Inflammatory macrophage treated with lipopolysaccharide for 4 hours (primary cell): ENCODE measurements around the gene ZNHIT3.
A peak's percentile ranks its signal among the peaks of the same experiment; 100 is the strongest.
"Not testable (repeated sequence)": the region's sequence is repeated elsewhere in the genome, so short reads cannot be mapped to it uniquely, and the experiment has no call there.

ENCODE experiments used
- DNase-seq: peaks from one replicate; pipeline ENCODE4 v3.0.0-alpha.2; 2020

Gene ZNHIT3

DNA sequence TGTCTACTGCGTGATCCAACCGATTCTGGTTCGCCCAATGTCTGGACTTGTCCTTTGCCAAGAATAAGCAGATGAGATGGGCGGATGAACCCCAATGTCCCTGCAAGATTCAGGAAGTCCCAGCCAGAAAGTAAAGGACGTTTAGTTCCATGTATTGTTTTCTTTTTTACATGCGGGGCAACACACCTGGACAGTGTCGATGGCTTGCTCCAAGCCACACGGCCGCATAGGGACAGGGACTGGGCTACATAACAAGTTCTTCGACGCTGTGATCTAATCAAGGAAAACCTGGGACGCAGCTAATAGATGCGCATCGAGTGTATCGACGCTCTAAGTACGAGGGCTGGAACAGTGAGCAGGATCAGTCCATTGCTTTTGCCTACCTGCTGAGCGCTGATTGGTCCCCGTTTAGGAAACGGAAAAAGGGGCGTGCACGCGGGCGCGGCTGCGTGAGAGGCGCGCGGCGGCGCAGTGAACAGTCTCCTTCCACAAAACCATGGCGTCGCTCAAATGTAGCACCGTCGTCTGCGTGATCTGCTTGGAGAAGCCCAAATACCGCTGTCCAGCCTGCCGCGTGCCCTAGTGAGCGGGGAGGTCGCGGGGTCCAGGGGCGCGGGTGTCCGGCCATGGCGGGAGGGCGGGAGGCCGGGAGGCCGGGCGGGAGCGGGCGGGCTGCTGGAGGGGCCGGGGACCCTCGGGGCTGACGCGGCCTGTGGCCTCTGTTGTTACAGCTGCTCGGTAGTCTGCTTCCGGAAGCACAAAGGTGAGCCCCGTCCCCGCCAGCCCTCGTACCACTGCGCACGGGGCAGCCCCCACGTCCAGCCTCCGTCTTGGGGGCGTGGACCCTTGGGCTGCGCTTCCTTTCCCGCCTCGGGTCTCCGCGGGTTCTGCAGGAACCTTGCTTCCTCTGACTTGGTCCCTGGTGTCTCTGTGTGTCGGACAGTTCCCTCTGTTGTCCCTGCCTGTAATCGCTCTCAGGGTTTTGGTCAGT is at the start of gene ZNHIT3:
Gene ZNHIT3 (plus strand): TSS at position 478 of the 991 bp plus-strand sequence. CDS start 19 bp downstream, at position 497.
- peak; percentile 93 for DNase-seq

DNA sequence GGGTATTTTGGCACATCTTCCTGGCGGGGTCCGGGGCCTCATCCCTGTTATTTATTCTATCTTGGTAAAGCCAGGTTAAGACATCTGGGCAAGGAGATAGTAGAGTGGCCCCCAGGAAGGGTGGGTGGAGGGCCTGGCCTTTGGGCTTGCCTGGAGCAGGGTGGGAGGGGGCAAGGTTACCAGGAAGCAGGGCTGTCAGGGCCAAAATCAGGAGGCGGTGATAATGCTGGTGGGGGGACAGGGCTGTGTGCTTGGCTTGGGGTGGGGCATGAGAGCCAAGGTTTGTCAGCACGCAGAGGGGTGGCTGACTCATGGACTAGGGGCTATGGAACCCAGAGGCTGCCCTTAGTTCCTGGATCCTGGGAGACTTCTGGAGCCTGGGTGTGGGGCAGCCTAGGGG is 44.7 kb upstream of the ZNHIT3 start:
- not testable (repeated sequence) for DNase-seq

DNA sequence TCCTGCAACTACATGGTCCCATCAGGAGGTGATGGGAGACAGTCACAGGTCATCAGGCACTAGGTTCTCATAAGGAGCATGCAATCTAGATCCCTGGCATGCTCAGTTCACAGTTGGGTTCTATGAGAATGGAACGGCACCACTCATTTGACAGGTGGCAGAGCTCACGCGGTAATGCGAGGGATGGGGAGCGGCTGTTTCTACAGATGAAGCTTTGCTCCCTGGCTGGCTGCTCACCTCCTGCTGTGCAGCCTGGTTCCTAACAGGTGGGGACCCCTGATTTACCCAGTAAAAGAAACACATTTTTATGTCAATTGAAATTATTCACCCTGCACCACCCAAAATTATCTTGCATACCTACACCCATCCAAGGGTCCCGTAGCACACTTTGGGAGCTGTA is 42.7 kb upstream of the ZNHIT3 start:
- DNase-seq: no peak

DNA sequence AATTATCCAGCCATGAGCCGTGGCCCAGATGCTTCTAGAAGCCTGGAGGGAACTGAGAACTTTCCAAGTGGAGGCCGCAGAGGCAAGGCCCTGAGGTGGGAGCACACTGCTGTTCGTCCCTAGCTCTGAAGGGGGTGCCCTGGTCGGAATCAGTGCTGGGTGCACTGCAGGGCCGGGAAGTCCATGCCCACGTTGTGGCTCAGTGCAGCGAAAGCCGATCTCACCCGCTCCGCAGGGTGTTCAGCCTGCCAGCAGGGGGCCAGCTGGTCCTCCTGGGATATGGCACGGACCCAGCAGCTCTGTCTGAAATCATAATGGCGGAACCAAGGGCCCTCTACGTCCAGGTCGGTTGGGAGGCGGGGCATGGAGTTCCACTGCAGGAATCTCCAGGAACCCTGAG is 36.5 kb upstream of the ZNHIT3 start:
- not testable (repeated sequence) for DNase-seq

DNA sequence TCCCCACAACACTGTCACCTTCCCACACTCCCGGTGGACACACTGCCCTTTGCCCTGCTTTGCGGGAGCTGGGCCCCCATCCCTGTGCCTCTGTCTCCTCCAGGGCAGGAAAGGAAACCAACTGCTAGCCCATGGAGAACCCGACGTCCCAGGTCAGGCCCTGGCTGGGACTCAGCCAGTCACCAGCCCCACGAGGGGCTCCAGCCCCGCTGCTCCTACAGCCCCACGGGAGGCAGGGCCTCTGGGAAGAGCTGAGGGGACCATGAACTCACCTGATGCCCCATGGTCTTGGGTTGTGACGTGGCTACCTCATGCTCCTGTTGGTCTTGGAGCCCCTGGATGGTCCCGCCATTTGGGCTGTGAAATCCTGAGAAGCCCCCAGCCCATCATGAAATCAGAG is 33.6 kb upstream of the ZNHIT3 start:
- DNase-seq: not testable (repeated sequence)

DNA sequence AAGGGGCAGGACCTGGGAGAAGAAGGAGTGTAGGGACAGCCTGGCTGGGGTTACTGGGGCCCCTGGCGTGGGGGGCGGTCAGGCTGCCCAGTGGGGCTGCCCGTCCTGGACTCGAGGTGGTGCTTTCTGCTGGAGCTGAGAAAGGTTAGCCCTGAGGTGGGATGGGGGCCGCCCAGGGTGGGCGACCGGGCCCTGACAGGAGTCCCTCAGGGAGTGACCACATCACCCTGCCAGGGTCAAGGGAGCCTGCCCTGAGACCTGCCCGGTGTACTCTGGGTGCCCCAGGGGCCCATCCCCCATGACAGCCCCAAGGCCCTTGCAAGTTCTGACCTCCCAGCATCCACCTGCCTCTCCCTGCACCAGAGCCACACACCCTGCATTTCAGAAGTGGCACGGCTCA is 28.8 kb upstream of the ZNHIT3 start:
- not testable (repeated sequence) for DNase-seq

DNA sequence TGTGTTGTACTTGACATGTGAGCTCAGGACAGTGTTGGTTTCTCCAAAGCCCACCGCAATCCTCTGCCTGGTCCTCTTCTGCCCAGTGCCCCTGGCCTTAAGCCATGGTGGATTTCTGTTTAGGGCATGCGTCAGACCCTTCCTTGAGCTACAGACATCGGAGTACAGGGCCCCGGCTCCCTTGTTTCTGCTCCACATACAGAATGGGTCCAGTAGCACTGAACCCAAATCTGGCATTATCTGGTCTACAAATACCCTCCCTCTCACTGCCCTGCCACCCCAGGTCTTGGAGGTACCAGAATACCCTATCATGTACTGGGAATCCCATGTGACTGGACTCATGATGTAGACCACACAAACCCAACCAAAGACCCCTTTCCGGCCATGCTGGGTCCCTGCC is 27.4 kb upstream of the ZNHIT3 start:
- DNase-seq: no peak

DNA sequence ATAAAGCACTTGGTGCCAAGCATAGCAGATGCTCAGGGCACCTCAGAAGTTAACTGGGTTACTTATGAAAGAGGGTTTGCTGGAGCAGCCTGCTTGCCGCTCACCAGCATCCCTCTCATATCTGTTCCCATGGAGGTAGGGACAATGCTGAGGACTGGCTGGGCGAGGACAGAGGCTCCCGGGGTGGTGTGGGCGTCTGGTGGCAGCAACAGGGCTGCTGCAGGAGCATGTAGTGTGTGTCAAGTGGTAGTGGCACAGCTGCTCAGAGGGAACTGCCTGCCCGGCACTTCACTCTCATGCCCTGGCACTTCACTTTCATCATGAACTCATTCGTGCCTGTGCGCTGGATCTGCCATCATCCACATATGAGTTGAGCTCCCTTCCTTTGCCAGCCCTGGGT is 26.9 kb upstream of the ZNHIT3 start:
- DNase-seq: no peak

DNA sequence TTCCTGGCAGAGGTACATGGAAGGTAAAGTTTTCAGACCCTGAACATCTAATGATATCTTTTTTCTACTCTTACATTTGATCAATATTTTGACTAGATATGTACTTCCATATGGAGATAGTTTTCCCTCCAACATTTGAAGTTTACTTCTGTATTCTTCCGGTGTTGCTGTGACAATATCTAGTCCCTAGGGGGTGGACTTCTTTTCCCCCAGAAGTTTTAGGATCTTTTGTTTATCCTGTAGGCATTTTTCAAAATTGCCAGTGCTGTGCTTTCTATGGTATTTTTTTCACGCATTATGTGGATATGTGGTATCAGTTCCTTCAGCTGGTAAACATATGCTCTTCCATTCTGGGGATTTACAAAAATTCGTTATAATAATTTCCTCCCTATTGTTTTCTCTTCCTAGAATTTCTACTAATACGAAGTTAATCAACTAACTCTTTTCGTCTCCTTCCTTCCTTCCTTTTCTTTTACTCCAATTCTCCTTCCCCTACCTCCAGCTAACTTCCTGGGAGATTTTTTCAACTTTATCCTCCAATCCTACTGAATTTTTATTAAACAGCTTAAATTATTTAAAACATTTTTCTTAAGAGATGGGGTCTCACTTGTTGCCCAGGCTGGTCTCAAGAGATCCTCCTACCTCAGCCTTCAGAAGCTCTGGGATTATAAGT is 26.1 kb upstream of the ZNHIT3 start:
- no peak for DNase-seq

DNA sequence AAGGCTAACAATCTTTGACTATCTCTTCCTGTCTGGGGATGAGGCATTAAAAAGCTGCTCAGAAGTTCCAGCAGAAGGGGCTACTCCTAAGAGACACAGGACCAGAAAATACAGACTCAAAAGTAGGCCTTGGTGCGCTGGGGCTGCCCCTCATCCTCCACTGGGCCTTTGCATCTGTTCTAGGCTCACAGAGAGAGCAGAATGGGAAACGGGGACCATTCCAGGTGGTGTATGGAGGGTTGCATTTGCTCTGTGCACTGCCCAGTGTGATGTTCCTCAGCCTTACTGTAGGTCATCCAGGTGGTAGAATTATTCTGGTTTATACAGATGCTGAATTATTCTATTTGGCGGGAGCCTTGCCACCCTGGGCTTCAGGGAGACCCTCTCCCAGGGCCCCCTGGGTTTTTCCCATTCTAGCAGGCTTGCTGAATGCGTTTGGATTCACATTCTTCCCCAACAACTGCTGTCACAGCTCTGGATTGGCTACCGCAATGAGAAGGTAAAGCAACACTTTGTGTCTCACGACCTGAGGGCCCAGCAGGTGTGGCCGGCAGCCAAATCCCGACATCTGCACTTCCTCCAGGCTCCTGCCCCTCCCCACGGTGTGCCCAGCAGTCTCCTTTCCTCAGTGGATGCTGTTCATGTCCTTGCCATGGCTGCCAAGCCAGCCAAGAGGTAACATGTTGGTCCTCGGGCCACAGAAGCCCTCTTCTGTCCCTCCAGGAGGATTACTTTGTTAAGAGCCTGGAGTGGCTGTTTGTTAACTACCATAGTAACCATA is 25.0 kb upstream of the ZNHIT3 start:
- no peak for DNase-seq

DNA sequence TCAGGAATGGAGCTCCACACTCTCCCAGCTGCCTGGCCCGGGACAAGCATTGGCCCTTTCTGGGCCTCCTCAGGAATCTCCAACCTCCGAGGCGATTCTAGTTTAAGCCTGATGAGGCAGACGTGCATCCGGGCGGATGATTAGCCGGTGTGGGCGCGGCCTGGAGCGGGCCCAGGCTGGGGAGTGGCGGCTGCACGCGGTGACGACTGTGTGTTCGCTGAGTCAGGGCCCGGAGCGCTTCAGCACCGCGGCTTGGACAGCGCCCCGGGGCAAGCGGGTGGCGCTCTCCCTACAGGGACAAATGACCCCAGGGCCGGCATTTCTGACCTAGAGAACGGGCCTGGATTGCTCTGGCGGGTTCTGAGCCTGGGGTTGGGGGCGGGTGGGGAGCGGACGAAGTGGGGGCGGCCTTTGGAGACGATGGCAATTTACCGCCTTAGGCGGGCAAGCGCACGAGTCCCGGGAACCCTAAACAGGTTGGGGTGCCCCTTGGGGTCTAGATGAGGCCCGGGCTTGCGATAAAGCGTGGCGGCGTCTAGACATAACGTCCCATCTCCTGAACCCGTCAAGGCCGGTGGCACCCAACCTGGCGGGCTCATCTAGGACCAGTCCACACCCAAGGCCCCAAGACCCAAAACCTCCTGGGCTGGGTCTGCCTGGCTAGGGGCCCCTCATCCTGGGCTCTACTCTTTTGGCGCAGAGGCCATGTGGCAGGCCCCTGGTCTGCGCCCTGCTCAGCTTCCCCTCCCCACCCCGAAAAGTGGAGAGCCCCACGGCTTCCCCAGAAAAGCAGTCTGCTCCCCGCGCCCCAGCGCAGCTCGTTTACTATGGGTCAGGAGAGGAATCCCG is 22.3 kb upstream of the ZNHIT3 start:
- DNase-seq: peak; percentile 61

DNA sequence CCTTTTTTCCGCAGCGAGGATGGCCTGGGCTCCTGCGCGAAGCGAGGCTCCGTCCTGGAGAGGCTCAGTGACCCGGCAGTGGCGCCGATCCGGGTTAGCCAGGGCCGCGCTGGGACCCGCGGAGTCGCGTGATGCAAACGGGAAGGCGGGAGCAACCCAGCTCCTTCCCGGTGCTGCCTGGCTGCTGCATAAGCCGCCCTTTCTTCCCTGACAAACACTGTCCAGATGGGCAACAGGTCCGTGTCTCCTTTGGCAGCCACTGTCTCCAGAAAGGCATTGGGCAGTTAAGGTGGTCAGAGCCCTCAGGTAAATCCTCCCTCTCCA is 21.8 kb upstream of the ZNHIT3 start:
- no peak for DNase-seq

DNA sequence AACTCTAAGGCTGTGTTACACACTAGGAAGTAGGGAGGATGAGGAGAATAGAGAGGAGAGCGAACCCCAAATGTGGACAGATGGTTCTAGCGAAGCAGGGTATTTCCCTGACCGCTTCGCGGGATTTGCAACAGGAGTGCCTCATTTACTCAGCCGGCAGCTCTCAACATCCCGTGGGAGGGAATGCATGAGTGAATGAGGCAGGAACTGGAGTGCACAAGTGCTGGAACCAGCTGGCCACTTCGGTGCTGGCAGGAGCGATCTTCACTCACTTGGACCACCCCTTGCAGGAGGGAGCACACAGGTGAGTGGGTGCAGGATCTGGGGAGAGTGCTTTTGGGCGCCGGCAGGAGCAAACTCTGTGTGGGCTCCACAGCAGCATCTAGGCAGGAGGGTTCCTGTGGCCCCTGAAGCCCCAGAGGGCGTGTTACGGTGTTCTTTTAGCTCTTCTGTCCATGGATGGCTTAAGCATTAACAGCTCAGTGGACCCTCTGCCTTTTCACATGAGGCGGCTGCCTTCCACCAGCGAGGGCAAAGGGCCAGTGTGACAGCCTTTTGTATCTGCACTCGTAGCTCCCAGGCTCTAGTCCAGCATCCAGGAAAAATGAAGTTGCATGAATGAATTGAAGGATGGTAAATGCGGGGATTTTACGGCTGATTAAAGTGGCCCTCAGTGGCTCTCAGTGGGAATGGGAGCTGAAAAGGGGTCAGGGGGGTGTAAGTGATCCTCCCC is 17.4 kb upstream of the ZNHIT3 start:
- no peak for DNase-seq

DNA sequence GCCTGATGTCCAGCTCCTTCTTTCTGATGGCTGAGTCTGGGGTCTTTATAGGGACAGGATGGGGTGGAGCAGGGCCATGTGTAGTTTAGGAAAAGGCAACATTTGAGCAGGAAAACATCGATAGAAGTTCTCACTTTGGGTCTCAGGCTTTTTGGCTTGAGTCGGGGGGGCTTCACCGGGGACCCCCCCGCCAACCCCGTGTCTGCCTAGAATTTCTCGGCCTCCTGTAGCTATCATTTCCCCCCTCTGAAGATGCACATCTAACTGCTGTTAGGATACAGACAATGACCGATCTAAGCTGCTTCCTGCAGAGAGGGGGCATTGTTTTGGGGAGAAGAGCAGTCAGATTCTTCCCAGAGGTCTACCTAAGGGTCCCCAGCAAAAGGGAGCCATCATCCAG is 16.7 kb upstream of the ZNHIT3 start:
- no peak for DNase-seq

DNA sequence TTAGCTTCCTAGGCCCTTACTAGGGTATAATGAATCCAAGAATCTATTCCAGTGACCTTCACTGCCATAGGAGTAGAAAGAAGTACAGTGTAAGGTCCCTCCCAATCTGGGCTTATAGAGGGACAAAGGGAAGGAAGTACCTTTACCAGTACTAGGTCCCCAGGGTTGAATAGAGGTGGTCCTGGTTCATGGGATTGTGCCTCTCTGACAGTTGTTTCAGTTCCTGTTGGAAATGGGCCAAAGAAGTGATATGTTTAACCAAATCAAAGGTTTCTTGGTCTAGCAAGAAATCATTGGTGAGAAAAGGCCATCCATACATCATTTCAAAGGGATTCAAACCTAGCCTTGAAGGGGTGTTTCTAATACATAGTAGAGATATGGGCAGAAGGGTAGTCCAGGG is 16.0 kb upstream of the ZNHIT3 start:
- no peak for DNase-seq

DNA sequence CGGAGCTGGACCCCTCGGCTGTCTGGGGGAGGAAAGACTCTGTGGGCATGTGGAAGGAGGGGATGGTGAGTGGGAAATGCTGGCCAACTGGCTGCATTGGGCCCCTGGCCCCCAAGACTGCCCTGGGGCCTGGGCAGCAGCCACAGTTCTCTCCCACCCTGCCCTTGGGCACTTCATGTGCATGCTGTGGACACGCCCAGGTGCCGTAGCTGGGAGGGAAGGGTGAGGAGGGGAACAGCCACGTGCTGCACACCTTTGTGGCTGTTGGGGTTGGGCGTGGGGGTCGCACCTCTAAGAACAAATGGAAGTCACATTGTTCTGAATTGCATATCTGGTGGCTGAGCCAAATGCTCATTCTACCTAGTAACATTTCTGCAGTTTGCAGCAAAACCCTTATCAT is 11.9 kb upstream of the ZNHIT3 start:
- DNase-seq: no peak

DNA sequence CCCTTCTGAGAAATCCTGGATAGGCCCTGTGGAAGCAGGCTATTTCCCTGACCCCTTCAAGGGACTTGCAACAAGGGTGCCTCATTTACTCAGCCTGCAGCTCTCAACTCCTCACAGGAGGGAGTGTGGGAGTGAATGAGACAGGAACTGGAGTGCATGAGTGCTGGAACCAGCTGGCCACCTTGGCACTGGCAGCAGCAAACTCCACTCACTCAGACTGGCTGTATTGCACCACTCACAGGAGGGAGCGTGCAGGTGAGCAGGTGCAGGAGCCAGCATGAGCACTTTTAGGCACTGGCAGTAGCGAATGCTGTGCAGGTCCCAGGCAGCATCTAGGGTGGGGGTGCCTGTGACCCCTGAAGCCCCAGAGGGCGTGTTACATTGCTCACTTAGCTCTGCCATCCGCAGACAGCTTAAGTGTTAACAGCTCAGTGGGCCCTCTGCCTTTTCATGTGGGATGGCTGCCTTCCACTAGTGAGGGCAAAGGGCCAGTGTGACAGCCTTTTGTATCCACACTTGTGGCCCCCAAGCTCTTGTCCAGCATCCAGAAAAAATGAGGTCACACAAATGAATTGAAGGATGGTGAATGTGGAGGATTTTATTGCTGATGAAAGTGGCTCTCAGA is 11.0 kb upstream of the ZNHIT3 start:
- DNase-seq: no peak

DNA sequence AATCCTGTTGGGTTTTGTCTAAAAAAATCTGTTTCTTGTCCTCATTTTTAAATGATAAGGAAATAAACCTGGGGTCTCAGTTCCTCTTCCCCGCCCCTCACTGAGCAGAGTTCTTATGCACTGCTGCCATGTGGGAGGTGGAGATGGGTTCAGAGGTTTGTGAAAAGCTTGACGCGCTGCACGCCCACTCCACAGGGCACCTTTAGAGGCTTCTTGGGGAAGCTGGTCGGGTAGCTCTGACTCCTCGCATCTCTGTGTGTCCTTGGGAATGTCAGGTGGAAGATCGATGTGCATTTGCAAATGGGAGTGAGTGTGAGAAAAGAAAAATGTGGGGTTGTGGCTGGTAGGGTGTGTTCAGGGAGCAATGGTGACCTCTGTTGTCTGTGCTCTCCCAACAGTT is 4.7 kb upstream of the ZNHIT3 start:
- DNase-seq: no peak

DNA sequence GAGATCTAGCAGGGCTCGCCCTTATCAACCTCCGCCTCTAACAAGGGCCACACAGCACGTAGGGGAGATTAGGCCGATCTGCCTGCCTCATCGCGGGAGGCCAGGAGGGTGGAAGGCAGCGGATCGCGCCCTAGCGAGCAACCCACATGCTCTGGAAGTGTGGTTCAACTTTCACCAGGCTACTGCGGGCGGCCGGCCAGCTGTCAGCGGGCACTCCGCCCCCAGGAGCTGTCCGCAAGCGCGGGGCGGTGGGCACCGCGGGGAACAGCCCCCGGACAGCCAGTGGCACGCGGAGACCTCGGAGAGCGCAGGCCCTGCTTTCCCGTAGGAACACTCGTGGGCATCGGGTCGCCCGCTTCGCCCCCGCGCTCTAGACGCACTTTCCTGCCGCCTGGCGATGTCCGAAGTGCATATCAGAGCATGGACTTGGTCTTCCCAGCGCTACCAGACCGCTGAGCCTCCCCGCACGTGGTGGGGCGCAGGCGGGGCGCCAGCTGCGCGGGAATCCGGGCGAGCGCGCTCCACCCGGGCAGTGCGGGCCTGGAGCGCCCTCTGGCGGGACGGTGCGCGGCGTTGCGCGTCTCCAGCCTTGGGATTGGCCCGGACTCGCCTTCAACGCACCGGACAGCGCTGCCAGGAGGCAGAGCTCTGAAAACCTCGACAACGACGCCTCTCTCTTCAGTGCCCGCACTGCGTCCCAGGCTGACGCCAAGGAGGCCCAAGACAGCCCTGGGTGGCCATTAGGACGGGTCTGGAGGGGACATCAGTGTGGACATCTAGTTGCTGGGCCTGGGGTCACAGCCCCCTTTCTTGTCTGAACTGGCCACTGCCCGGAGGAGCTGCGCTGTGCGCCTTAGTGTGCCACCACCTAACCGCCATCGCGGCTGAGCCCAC is 3.6 kb upstream of the ZNHIT3 start:
- peak; percentile 78 for DNase-seq

DNA sequence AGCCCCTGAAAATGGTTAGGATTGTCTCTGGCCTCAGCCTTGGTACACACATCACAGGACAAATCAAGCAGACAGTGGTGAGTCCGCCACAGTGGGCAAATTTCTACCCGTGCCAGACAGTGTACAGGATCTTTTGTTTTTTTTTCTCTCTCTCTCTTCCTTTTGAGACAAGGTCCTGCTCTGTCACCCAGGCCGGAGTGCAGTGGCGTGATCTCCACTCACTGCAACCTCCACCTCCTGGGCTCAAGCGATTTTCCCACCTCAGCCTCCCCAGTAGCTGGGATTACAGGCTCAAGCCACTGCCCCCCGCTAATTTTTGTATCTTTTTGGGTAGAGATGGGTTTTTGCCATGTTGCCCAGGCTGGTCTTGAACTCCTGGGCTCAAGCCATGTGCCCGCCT is 2.5 kb upstream of the ZNHIT3 start:
- DNase-seq: not testable (repeated sequence)
